GM12873 (cell line): ENCODE data around the gene SLC30A4.
A peak's percentile ranks its signal among the peaks of the same experiment; 100 is the strongest.

Source experiments
- TF ChIP-seq, protein P1 (sequence below): IDR thresholded peaks from 2 replicates; pipeline ENCODE4 v1.5.1; 2012; ENCODE audit warnings: low read depth, mild to moderate bottlenecking, moderate library complexity, low read length, control low read depth; ENCODE audit not compliant: insufficient read depth; ENCODE audit errors: missing control alignments

SLC30A4 gene

DNA sequence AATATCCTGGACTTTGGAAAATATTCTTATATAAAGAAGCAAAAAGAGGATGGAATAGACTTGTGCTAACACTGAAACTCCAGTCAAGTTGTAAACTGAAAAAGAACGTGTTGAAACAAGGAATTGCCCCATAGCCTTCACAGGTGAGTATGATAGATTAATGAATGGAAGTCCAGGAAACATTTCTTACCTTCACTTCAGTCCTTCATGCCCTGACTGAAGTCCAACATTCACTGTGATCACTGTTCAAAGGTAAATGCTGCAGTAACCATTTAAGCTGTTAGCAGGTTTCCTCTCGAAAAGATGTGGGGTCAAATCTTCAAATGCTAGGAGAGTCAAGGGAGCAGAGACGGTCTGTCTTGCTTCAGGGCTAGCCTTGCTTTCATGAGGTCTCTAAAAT is 46.1 kb downstream of the SLC30A4 start:
- TF ChIP-seq, protein P1, sequence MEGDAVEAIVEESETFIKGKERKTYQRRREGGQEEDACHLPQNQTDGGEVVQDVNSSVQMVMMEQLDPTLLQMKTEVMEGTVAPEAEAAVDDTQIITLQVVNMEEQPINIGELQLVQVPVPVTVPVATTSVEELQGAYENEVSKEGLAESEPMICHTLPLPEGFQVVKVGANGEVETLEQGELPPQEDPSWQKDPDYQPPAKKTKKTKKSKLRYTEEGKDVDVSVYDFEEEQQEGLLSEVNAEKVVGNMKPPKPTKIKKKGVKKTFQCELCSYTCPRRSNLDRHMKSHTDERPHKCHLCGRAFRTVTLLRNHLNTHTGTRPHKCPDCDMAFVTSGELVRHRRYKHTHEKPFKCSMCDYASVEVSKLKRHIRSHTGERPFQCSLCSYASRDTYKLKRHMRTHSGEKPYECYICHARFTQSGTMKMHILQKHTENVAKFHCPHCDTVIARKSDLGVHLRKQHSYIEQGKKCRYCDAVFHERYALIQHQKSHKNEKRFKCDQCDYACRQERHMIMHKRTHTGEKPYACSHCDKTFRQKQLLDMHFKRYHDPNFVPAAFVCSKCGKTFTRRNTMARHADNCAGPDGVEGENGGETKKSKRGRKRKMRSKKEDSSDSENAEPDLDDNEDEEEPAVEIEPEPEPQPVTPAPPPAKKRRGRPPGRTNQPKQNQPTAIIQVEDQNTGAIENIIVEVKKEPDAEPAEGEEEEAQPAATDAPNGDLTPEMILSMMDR = no peak

DNA sequence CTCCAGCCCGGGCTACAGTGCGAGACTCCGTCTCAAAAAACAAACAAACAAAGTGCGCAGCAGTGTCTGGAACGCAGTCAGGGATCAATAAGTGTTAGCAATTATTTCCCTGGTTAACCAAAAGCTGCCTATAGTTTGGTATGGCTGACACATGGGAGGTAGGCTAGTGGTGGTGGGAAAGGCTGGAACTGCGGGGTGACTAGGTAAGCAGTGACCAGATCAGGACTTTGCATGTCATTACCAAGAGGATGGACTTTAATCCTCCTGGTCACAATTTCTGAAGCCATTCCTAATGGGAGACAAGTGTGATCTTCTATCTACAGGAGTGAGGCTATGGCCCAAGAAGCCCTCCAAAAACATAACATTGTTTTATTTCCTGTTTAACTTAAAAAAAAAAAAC is 47.8 kb downstream of the SLC30A4 start:
- TF ChIP-seq, protein P1 = no peak

DNA sequence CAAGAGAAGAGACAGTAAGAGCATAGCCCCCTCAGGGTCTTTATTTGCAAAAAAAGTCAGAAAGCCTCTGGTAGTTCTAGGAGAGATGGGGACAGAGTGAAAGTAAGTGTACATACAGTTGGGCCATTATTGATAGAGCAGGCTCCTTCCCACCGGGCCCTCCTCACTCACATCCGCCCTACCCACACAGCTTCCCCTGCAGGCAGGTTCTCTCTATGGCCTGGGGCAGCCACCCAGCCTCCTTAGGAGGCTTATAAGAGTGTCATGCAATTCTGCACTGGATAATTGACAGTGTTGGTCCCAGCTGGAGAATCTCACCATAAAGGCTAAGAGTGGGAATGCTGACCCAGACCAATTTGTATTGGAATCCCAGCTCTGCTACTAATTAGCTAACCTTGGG is 49.5 kb downstream of the SLC30A4 start:
- TF ChIP-seq, protein P1 = no peak

DNA sequence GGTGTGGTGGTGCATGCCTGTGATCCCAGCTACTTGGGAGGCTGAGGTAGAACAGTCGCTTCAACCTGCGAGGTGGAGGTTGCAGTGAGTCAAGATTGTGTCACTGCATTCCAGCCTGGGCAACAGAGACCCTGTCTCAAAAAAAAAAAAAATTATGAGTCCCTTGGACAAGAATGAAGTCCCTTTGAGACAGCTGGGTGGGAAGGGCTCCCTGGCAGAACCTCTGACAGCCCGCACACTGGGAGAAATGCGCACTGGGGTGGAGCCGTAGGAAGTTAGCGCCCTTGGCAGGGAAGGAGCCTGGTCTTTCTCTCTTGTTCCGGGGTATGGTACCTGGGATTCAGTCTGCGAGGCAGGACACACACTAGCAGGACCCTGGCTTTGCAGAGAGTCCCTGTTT is 51.4 kb downstream of the SLC30A4 start:
- TF ChIP-seq, protein P1 = no peak

DNA sequence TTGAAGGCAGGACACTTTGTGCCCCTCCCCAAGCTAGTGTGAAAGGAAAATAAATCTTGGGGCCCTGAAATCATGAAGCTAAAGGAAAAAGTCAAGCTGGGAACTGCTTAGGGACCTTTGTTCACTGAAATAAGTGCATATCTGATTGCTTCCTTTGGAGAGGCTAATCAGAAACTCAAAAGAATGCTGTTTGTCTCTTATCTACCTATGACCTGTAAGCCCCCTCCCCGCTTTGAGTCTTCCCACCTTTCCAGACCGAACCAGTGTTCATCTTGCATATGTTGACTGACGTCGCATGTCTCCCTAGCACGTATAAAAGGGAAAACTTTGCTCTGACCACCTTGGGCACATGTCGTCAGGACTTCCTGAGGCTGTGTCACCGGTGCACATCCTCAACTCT is 53.1 kb downstream of the SLC30A4 start:
- TF ChIP-seq, protein P1 = no peak

DNA sequence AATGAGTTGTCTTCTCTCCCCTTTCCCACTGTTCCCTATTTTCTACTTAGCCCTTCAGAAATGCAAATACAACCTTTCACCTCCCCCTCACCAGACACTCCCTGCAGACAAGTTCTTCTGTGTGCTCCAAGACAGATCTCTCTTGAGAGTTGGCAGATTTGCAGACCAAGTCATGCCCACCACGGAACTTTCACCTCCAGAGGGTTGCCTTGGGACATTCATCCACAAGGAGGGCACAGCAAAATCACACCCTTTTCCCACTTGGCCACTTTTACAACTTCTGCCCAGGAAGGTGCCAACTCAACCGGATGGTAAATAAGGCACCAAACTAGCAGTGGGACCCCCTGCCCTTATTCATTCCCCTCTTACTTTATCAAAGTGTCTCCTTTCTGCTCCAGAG is 53.5 kb downstream of the SLC30A4 start:
- TF ChIP-seq, protein P1 = no peak

DNA sequence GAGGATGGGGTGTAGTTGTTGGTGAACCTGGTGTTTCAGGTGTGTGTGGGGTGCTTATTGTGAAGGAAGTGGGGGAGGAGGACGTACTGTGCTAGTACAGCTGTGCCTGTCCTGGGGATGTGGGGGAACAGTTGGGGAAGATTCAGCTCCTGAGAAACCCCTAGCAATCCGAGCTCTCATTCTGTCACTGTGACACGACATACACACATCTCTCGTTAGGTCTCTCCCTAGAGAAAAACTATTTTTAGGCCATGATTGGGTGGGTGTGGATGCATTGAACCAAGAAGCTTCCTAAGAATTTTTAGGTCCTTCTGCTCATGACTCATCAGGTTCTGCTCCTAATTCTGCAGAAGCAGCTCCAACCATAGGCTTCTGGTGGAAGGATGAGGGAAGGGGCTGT is 54.3 kb downstream of the SLC30A4 start:
- TF ChIP-seq, protein P1 = no peak

DNA sequence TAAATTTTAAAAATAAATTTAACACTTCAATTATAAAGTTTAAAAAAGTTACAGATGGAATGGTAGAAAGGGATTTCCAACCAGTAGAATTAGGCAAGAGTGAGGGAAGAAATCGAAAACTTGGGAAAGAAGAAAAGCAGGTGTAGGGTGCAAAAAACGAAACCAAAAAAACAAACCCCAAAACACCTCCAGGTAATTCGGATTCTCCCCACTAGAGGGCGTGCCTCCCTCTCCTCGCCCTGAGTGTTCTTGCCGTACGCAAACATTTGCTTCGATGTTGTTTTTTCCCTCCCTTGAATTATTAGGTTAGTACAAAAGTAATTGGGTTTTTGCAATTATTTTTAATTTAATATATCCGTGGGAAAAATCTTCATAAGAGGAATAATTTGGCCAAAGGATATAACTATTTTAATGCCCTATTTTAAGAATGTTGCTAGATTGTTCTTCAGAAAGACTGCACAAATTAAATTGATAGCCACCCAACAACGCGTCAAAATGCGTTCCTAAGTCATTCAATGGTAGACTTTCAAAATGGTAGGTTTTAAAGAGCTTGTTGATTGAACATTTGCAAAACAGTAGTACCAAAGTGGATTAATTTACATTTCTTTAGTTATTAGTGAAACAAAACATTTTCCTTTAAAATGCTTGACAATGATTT is 63.7 kb downstream of the SLC30A4 start:
- TF ChIP-seq, protein P1 = peak; percentile 87
